Measurements from ENCODE around the gene SCN2A.

SCN2A gene

DNA sequence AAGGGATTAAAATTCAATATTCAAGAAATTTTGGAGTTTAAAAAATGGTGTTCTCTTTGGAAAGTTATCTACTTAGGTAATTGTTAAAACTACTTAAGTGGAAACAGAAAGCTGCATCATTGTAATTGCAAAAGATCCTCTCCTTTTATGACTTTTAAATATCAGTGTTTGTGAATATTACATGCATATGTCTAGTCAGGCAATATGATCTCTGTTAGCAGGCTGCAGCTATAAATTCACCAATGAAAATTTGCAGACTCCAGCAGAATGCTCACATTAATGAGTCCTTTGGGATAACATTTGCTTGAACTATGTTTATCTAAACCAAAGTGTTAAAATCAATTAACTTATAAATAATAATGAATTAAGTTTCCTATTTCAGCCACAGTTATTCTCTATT is 171.1 kb downstream of the SCN2A start:
- Histone ChIP-seq H3K9me3 (ENCODE audit: severe bottlenecking) (no peaks in the 10 kb centered on the region), H3K4me1 (ENCODE audit: insufficient read depth, poor library complexity, severe bottlenecking) (no peaks in the 10 kb centered on the region), H3K4me3 (ENCODE audit: severe bottlenecking) (no peak overlapping the region), H3K27ac (ENCODE audit: poor library complexity, severe bottlenecking) (no peak overlapping the region), H3K36me3 (ENCODE audit: low read depth) (no peaks in the 10 kb centered on the region), H3K27me3 (ENCODE audit: insufficient read depth, poor library complexity, severe bottlenecking) (no peaks in the 10 kb centered on the region)
- TF ChIP-seq, protein P1, sequence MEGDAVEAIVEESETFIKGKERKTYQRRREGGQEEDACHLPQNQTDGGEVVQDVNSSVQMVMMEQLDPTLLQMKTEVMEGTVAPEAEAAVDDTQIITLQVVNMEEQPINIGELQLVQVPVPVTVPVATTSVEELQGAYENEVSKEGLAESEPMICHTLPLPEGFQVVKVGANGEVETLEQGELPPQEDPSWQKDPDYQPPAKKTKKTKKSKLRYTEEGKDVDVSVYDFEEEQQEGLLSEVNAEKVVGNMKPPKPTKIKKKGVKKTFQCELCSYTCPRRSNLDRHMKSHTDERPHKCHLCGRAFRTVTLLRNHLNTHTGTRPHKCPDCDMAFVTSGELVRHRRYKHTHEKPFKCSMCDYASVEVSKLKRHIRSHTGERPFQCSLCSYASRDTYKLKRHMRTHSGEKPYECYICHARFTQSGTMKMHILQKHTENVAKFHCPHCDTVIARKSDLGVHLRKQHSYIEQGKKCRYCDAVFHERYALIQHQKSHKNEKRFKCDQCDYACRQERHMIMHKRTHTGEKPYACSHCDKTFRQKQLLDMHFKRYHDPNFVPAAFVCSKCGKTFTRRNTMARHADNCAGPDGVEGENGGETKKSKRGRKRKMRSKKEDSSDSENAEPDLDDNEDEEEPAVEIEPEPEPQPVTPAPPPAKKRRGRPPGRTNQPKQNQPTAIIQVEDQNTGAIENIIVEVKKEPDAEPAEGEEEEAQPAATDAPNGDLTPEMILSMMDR (IDR thresholded peaks at IDR 0.05; ENCODE audit: poor library complexity, severe bottlenecking) = no peak
- ATAC-seq (ENCODE audit: low read depth) = no peak
- DNase-seq (ENCODE audit: low spot score) = no peak

DNA sequence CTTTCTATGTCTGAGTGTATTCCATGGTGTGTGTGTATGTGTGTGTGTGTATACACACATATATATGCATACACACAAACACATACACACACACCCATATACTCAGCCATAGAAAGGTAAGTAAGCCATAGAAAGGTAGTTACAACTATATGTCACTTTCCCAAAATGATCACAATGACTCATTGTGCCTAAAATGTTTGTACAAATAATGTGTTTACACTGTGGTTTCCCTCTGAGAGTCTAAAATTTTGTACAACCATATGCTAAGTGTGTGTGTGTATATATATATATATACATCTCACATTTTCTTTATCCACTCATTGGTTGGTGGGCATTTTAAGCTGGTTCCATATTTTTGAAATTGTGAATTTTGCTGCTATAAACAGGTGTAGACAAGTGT is 175.0 kb downstream of the SCN2A start:
- TF ChIP-seq, protein P1 (IDR thresholded peaks at IDR 0.05; ENCODE audit: poor library complexity, severe bottlenecking) = no peak
- no peaks in the 10 kb centered on the region for H3K4me1 ChIP-seq (ENCODE audit: insufficient read depth, poor library complexity, severe bottlenecking)
- H3K27ac ChIP-seq (ENCODE audit: poor library complexity, severe bottlenecking) = no peak overlapping the region
- H3K36me3 ChIP-seq (ENCODE audit: low read depth) = no peaks in the 10 kb centered on the region
- no peak overlapping the region for H3K4me3 ChIP-seq (ENCODE audit: severe bottlenecking)
- no peak for DNase-seq (ENCODE audit: low spot score)
- H3K9me3 ChIP-seq (ENCODE audit: severe bottlenecking) = no peaks in the 10 kb centered on the region
- no peak for ATAC-seq (ENCODE audit: low read depth)
- no peaks in the 10 kb centered on the region for H3K27me3 ChIP-seq (ENCODE audit: insufficient read depth, poor library complexity, severe bottlenecking)

DNA sequence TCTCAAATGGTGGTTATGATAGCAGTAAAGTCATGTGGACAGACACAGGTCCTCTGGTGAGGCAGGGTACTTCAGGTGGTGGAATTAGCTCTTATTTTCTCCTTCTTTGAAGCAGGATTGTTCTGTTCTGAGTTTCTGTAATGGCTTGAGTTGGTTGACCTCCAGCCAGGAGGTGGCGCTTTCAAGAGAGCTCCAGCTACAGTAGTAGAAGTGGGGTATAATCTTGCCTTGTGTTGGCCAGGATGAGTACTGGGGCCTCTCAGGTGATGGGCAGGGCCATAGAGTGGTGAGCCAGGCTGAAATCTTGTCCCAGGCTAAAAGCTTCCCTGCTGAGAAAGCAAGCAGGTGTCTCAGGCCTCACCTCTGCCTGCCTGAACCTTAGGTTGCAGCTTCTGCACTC is 177.8 kb downstream of the SCN2A start:
- Histone ChIP-seq H3K36me3 (ENCODE audit: low read depth) (no peaks in the 10 kb centered on the region), H3K27ac (ENCODE audit: poor library complexity, severe bottlenecking) (no peak overlapping the region), H3K9me3 (ENCODE audit: severe bottlenecking) (no peaks in the 10 kb centered on the region), H3K4me1 (ENCODE audit: insufficient read depth, poor library complexity, severe bottlenecking) (no peaks in the 10 kb centered on the region), H3K27me3 (ENCODE audit: insufficient read depth, poor library complexity, severe bottlenecking) (no peaks in the 10 kb centered on the region), H3K4me3 (ENCODE audit: severe bottlenecking) (no peak overlapping the region)
- ATAC-seq (ENCODE audit: low read depth) (no peak), DNase-seq (ENCODE audit: low spot score) (no peak)
- TF ChIP-seq, protein P1 (IDR thresholded peaks at IDR 0.05; ENCODE audit: poor library complexity, severe bottlenecking) = no peak

DNA sequence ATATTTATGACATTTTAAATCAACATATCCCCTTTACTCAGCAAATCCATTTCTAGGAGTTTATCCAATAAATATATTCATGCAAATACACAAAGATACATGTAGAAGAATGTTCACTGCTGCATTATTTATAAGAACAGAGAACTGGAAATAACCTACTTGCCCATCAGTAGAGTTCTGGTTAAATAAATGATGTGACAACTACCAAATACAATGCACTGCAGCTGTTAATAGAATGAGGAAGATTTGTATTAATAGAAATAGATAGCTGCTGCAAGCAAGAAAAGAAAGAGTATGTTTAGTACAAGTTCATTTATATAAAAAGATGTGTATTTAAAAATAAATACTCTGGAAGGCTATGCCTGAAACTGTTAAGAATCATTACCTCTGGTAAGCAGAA is 181.0 kb downstream of the SCN2A start:
- TF ChIP-seq, protein P1 (IDR thresholded peaks at IDR 0.05; ENCODE audit: poor library complexity, severe bottlenecking) = no peak
- DNase-seq (ENCODE audit: low spot score) (no peak), ATAC-seq (ENCODE audit: low read depth) (no peak)
- Histone ChIP-seq H3K4me3 (ENCODE audit: severe bottlenecking) (no peak overlapping the region), H3K27ac (ENCODE audit: poor library complexity, severe bottlenecking) (no peak overlapping the region), H3K36me3 (ENCODE audit: low read depth) (no peaks in the 10 kb centered on the region), H3K4me1 (ENCODE audit: insufficient read depth, poor library complexity, severe bottlenecking) (no peaks in the 10 kb centered on the region), H3K9me3 (ENCODE audit: severe bottlenecking) (no peaks in the 10 kb centered on the region), H3K27me3 (ENCODE audit: insufficient read depth, poor library complexity, severe bottlenecking) (no peaks in the 10 kb centered on the region)

DNA sequence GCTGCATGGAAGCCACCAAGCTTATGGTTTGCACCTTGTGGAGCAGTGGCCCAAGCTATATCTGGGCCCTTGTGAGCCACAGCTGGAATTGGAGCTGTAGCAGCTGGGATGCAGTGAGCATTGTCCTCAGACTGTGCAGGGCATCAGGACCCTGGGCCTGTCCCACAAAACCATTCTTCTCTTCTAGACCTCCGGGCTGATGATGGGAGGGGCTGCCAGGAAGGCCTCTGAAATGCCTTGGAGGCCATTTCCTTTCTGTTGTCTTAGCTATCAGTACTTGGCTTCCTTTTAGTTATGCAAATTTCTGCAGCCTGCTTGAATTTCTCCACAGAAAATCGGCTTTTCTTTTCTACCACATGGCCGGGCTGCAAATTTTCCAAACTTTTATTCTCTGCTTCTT is 183.9 kb downstream of the SCN2A start:
- DNase-seq (ENCODE audit: low spot score) = no peak
- ATAC-seq (ENCODE audit: low read depth) = no peak
- no peaks in the 10 kb centered on the region for H3K4me1 ChIP-seq (ENCODE audit: insufficient read depth, poor library complexity, severe bottlenecking)
- no peak overlapping the region for H3K4me3 ChIP-seq (ENCODE audit: severe bottlenecking)
- H3K27ac ChIP-seq (ENCODE audit: poor library complexity, severe bottlenecking) = no peak overlapping the region
- no peaks in the 10 kb centered on the region for H3K27me3 ChIP-seq (ENCODE audit: insufficient read depth, poor library complexity, severe bottlenecking)
- TF ChIP-seq, protein P1 (IDR thresholded peaks at IDR 0.05; ENCODE audit: poor library complexity, severe bottlenecking) = no peak
- H3K9me3 ChIP-seq (ENCODE audit: severe bottlenecking) = no peaks in the 10 kb centered on the region
- no peaks in the 10 kb centered on the region for H3K36me3 ChIP-seq (ENCODE audit: low read depth)
